Inflammatory macrophage treated with lipopolysaccharide for 1 hour (primary cell): Measurements from ENCODE around the gene NPW.

Experiments
- DNase-seq, 2 donors: peaks; one replicate each; pipeline ENCODE4 v3.0.0-alpha.2; 2020 to 2022

Gene NPW

DNA sequence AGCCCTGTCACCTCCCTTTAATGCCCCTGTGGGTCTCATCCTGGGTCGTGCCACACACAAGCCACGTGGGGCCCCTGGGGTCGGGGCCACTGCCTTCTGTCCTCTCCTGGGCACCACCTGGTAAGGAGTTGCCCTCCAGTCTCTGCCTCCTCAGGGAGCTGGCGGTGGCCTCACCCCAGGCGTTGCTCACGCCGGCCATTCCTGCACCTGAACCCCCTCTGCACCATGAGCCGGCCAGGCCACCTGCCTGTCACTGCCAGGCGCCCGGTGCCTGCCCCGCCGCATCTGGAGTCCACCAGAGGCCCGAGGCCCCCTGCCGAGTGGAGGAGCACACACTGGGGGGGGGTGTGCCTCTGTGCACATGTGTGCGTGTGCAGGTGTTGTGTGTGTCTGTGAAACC is 17.5 kb downstream of the NPW start:
- DNase-seq: no peak

DNA sequence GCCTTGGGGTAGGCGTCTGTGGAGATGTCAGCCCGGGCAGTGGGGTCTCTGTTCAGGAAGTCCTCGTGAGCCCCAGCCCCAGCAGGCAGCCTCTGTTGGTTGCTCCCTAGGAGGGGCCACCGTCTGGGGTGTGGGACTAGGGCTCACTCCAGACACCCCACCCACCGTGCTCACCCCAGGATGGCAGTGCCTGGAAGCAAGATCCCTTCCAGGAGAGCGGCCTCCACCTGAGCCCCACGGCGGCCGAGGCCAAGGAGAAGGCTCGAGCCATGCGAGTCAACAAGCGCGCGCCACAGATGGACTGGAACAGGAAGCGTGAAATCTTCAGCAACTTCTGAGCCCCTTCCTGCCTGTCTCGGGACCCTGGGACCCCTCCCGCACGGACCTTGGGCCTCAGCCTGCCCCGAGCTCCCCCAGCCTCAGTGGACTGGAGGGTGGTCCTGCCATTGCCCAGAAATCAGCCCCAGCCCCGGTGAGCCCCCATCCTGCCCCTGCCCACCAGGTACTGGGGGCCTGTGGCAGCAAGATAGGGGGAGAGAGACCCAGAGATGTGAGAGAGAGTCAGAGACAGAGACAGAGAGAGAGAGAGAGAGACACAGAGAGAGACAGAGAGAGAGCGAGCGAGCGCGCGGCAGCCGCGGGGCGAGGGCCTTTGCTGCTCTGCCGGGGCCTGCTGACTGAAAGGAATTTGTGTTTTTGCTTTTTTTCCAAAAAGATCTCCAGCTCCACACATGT is 18.2 kb downstream of the NPW start:
- no peak for DNase-seq

DNA sequence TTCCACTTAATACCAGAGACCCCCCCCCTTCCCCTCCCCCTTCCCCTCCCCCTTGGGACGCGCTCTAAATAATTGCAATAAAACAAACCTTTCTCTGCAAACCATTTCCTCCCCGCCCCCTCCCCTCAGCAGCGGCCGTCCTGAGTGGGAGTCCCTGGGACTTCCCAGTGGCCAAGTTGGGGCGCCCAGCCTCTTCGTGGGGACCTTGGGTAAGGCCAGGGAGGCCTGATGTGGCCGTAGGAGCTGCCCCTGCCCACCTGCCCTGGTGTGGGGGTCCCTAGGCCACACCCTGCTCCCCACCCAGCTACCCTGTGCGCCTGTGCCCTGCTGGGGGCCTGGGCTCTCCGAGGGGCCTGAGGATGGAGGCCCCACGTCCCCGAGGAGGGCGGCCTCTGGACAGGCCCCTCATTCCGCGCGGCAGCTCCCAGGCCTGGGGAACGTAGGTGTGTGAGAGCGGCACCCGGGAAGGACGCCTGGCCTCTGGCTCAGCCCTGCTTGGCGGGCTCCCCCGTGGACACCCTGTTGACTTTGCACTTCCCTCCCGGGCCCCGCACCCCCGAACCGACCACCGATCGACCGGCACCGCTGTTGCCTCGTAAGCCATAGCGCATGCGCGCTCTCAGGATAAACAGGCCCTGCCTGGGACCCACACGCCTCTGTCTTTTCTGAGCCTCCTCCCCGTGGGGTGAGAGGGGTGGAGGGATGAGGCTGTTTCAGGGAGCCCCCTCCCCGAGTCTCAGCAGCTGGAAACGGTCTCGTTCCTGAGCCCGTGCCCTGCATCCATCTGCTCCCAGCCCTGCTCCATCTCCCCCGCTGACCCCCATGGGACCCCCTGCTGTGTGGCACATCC is 19.0 kb downstream of the NPW start:
- no peak for DNase-seq

DNA sequence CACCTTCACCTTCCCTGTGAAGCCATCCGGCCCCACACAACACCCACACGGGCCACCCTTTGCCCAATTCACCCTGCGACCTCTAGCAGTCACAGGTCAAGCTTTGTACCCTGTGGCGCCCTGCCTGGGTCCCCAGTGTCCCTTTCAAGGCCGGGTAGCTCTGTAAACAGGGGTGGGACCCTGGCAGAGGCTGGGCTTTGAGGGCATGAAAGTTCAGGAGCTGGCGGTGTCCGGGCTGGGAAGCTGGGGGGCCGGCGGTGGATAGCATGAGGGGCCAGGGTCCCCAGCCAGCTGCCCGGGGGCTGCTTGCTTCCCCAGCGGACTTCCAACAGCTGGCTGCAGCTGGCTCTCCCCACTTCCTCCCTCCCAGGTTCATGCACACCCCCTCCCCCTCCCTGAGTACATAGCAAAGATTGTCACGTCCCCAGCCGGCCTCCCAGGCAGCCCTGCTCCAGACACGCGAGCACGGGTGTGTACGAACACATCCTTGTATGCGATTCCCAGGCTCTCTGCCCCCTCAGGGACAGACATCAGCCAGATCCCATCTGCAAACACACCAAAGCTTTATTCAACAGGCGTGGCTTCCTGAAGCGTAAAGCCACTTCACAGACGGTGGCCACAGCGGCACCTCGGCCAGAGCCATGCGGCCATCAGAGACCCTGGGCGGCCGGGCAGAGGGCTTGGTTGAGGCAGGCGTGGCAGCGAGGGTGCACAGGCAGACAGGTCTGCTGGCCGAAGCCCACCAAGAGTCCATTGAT is 19.9 kb downstream of the NPW start:
- no peak for DNase-seq

DNA sequence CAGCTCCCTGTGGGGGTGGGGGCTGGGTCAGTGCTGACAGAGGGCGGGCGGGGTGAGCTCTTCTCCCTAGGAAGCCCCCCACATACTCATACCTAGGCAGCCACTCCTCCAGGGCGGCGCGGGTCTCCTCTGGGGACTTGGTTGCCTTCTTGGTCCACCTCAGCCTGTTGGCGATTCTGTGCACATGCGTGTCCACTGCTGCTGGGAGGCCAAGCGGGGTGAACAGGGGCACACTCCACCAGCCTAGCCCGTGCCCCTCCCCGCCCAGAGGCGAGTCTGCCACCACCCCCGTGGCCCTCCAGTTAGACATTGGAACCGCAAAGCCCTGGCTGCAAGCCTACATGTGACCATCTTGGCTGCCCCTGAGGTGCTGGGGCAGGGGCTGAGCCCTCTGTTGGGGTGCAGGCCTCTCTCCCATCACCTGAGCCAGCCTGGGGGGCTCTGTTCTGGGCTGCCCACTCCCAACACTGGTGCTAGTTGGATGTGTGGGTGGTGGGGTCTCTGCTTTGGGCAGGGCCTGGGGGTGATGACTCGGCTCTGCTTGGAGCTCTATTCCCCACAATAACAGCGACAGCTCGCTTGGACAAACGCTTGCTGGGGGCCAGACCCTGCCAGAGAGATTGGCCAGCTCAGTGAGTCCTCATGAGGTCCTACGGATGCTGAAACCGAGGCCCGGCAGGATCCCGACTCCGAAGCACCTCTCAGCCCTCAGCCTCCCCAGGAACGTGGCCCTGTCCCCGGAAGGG is 20.6 kb downstream of the NPW start:
- DNase-seq: no peak

DNA sequence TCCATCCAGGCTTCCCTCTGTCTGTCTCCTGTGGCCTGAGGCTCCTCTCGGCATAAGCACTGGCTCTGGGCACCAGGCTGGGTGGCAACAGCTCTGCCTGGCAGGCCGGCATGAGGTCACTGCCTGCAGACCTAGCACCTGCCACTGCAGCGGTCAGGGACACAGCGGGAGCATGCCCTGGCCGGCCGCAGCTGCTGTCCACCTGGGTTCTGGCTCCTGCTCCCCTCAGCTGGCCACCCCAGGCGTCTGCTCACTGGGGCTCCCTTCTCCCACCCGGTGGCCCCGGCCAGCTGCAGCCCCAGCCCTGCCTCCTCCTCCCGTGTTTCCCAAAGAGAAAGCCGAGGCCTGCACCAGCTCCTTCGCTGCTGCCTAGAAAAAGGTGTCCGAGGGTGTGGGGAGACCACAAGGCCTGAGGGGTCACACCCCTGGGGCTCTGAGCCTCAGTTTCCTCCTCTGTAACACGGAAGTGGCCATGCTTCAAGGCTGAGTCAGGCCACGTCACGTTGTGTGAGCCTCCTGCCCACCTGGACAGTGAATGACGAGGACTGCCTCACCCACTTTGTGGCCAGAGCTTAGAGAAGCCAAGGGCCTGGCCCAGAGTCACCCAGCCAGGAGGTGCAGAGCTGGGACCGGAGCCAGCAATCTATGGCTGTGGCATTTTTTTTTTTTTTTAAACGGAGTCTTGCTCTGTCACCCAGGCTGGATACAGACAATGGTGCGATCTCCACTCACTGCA is 21.4 kb downstream of the NPW start:
- no peak for DNase-seq

DNA sequence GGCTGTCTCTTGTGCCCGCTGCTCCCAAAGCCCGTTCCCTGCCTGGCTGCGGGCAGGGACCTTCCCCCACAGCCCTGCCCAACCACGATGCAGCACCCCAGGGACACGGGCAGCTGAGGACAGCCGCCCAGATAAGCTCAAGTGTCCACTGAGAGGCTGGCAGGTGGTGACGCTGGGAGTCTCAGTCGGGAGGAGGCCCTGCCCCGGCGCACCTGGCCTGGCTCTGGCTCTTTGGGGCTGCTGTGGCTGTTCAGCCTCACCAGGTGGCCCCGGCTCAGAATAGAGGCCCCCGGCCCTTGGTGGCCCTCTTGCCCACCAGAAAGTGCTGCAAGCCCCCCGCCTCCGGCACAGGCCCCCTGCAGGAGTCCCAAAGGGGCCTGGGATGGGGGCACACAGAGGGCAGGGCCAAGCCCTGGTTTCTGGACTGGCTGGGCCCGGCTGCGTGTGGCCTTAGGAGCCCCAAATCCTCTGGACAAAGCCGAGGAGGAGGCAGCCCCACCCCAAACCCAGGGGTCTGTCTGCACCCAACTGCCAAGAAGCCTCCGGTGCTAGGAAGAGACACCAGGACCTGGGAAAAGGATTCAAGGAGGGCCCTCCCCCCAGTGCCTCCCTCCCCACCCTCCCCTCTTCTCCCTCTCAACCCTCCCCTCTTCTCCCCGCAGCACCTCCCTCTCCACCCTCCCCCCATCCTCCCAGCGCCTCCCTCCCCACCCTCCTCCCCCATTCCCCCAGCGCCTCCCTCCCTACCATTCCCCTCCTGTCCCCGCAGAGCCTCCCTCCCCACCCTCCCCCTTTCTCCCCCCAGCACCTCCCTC is 22.8 kb downstream of the NPW start:
- DNase-seq: no peak

DNA sequence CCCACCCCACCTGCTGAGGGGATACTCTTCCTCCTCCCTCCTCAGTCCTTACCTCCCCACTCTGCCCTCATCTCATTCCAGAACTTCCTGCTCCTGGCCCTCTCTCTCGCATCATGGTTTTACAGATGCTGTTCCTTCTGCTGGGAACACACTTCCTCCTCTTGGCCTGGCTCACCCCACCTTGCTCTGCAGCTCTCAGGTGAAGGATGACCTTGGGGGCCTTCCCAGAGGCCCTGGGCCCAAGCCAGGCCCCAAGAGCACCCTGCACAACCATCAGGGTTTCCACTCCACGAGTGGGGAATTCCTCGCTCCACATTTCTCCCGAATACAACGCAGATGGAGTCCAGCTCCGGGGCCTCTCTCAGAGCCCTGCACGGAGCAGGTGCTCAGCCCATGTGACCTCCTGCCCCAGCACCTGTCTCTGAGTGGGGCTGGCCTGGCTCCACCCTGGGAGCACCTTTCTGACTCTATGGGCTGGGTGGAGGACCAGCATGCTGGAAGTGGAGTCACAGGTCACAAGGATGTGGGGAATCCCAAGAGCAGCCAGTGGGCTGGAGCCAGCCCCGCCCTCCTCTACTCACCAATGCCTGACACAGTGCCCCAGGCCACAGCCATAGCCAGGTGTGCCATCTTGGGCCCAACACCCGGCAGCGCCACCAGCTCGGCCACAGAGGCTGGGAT is 23.5 kb downstream of the NPW start:
- DNase-seq: peak in 1 of 2 donors; percentile 70

DNA sequence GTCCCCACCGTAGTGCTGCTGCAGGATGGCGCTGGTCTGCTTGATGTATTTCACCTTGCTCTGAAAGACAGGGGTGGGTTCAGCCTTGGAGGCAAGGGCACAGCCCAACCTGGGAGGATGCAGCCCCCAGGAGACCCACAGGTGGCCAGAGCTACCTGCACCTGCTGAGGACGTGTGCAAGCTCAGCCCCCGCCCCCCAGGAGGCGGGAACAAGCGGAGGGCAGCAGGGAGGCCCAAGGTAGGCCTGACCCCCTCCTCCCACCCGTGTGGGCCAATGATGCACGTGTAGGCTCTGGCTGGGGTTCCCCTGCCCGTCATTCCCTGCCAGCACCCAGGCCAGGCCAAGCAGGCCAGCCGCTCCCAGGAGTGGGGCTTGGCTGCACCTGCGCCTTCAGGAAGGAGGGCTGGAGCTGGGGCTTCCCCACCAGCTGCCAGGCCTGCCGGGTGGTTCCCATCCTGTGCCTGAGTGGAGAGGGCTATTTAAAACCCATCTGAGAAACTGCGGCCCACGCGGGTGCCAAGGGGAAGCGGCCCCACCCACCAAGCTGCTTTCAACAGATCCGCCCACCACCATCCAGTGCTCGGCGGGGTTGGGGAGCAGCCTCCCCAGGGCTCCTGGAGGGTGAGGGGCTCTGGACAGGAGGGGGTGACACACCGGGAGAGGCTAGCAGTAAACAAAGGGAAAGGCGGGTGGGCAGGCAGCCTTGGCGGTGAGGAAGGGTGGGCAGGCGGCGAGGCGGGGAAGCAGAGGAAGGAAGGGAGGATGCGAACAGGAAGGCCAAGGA is 24.3 kb downstream of the NPW start:
- peak; percentile 90 to 95 for DNase-seq

DNA sequence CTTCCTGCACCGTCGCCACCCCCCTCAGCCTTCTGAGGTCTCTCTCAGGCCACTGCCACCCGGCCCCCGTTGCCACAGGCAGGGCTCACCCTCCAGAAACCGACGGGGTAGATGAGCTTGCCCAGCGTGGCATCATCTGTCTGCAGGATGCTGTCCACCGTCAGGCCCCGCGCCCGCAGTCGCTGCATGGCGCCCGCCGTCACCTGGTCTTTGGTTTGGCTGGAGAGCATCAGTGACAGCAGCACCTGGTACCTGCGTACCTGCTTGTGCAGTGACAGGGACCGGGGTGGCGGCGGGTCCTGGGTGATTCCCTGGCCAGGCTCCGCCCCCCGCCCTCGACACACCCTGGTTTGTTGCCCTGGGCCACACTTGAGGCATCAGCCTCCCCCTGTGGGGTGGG is 25.0 kb downstream of the NPW start:
- DNase-seq: no peak

DNA sequence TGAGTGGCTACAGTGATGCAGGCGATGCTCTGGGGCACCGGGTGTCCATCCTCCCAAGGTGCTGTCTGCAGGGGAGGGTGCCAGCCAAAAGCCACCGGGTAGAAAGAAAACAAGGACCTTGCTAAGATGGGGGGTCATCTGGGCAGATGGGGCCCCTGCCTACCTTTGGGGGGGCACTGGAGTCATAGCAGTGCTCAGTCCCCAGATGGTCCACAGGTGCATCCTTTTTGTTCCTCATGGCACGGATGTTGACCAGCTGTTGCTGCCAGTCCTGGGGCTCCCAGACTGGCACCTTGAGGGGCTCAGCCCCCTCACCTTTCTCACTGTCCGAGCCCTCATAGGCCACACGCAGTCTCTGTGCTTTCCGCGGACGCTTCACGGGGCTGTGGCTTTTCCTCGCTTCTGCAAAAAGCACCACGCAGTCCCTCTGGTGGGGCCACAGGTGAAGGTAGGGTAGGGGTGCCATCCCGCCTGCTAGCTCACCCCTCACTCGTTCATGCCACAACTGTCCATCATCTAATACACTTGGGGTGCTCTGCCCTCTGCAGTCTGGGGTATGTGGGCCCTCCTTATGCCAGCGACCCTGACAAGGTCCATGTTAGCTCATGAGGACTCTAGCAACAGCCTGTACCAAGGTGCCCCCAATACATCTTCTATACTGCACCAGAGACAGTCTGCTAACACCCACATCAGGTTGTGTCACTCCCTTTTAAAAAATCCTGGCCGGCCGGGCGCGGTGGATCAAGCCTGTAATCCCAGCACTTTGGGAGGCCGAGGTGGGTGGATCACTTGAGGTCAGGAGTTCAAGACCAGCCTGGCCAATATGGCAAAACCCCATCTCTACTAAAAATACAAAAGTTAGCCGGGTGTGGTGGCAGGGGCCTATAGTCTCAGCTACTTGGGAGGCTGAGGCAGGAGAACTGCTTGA is 26.6 kb downstream of the NPW start:
- DNase-seq: no peak

DNA sequence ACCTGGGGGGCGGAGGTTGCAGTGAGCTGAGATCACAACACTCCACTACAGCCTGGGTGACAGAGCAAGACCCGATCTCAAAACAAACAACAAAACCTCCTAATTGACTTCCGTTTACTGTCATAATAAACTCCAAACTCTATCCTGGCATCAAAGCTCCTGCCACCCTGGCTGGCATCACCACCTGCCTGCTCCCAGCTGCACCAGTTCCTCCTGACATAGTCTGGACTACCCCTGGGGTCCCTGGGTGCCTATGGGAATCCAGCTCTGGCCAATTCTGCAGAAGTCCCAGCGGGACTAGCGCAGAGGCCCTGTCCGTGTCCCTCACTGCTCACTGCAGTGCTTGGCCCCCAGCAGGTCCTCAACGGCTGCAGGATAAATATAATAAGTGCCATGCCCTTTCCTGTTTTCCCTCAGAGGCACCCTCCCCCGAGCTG is 27.3 kb downstream of the NPW start:
- no peak for DNase-seq

DNA sequence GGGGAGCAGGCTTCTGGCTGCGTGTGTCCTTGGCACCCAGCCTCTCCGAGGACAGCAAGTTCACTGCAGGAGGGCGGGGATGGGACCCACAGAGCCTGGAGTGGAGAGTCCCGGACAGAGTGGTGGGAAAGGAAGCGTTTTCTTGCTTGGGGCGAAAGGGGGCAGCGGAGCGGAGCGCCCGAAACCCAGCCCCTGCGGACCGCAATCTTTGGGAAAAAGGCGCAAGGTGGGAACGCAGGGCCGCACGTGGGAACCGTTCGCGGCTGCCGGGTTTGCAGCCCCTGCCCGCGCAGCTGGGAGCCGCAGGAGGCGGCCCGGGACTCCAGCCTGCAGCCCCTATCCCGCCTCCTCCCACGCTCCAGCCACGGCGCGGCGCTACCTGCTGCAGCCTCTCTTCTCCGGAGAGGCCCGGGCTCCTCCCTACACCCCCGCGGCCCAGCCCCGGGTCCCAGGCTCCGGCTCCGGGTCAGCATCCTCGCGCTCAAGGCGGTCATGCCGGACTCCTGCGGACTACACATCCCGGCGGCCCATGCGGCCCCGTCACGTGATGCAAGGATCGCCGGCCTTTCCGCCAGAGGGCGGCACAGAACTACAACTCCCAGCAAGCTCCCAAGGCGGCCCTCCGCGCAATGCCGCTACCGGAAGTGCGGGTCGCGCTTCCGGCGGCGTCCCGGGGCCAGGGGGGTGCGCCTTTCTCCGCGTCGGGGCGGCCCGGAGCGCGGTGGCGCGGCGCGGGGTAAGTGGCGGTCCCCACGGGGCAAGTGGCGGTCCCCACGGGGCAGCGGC is 27.9 kb downstream of the NPW start, which contains the start of the genes NTHL1 and TSC2:
Gene NTHL1, minus strand, starts transcription at position 505 of the 786 bp plus-strand sequence. Its CDS starts 11 bp downstream, at position 494.
Gene TSC2, plus strand, starts transcription at position 656 of the 786 bp plus-strand sequence. CDS start 631 bp downstream, outside the sequence.
- DNase-seq: peak; percentile 93 to 96

DNA sequence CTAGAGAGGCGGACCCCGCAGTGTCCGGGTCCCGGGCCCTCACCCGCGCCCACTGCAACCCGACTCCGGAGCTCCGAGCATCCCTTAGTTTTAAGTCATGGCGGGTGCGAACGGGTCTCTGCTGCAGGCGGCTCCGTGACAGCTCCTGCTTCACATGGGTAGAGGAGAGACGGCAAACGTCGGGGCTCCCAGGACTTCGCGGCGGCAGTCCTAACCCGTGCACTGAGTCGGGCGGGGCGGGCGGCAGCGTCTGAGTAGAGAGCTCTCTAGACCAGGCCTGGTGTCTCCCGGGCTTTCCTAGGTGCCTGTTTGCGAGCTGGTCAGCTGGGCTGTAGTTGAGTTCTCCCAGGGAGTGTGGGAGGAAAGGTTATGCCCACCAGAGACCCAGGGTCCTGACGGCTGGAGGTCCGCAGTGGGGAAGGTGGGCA is 28.5 kb downstream of the NPW start:
- DNase-seq: no peak

DNA sequence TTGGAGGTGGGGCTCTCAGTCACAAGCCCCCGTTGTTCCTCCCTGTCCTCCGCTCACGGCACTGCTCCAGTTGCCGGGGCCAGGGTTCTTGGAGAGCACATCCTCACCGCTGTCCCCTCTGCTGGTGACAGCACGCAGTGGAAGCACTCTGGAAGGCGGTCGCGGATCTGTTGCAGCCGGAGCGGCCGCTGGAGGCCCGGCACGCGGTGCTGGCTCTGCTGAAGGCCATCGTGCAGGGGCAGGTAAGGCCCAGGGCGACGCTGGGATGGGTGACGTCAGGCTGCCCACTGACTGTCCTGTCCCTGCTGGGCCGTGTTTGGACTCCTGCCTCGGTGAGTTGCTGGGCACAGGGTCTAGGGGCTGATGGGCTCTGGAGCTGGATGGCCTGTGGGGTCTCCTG is 33.6 kb downstream of the NPW start:
- DNase-seq: no peak

DNA sequence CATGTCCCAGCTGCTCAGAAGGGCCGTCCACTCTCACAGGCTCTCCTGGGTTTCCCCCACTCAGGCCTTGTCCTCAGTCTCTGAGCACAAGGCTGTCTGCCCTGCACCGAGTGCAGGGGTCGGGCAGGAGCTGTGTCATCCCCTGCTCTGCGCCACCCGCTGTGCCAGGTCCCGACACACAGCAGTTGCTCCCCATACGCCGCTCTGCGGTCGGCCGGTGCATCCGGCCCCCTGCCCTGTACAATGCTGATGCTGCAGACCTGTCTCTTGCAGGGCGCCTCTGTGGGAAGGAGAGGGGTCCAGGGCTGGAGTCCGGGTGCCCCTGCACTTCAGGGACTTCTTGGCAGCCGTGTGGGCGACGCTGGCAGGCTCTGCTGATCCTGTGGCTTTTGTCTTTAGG is 34.3 kb downstream of the NPW start:
- no peak for DNase-seq

DNA sequence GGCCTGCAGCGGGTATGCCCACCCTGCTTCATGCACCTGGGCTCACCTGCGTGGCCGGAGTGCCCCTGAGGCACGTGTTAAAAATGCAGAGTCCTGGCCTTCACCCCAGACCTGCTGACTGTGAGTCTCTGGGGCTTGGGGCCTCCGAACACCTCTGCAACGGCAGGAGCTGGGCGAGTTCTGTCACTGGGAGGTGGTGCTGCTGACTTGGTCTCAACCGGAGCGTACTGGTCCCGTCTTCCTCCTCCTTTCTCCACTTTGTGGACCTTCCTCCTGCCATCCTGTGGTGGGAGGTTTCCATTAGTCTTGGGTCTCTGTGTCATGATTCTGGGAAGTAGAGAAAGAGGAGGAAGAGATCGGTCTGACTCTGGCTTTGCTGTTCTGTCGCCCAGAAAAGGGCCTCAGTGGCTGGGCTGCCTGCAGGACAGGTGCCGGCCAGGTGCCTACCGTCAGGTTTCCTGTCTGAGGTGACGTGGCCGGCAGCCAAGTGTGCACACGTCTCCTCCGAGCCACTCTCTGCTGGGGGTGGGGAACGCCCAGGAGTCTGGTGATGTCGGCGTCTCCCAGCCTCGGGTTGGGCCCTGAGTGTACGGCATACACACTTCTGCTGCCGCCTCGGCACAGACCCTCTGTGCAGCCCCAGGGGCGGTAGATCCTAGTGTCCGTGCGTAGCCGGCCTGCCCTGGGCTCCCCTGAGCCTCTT is 35.1 kb downstream of the NPW start:
- DNase-seq: no peak
